NOMO-1 treated with DMSO at 0.1 percent for 48 hours (cell line): ENCODE data around the gene VPS4A.
"Not testable (repeated sequence)": the region's sequence is repeated elsewhere in the genome, so short reads cannot be mapped to it uniquely, and the experiment has no call there.

Experiments used
- DNase-seq: peaks from one replicate; lab custom pipeline; 2025; ENCODE audit not compliant: unreplicated experiment; lab: John Stamatoyannopoulos, UW

VPS4A gene

GRCh38 chr16:69326172-69326873 is 15.2 kb downstream of the VPS4A start:
- DNase-seq, result no peak

GRCh38 chr16:69327585-69328310 is 16.6 kb downstream of the VPS4A start:
- no peak for DNase-seq

- DNase-seq, result no peak
These were observed 17.7 kb downstream of the VPS4A start for GRCh38 chr16:69328854-69329316.

- peak; percentile 39 for DNase-seq
These were observed 18.5 kb downstream of the VPS4A start for GRCh38 chr16:69329369-69330285.

GRCh38 chr16:69330286-69331109 is 19.3 kb downstream of the VPS4A start, which contains the start of gene PDF:
Gene PDF (minus strand): TSS chr16:69330588. CDS start chr16:69330570, 18 bp downstream.
- peak; percentile 77 for DNase-seq

- no peak for DNase-seq
These were observed 23.5 kb downstream of the VPS4A start for GRCh38 chr16:69334696-69335095.

- no peak for DNase-seq
These were observed 27.6 kb downstream of the VPS4A start for GRCh38 chr16:69338557-69339288.

GRCh38 chr16:69339289-69340094 is 28.3 kb downstream of the VPS4A start, which contains the start of the genes COG8 and NIP7:
Gene COG8 (minus strand): TSS chr16:69339564. CDS start chr16:69339552, 12 bp downstream.
Gene NIP7 (plus strand): TSS chr16:69339772. CDS start chr16:69339830, 58 bp downstream.
- peak; percentile 99 for DNase-seq

GRCh38 chr16:69340095-69340644 is 29.0 kb downstream of the VPS4A start:
- DNase-seq, result no peak

- no peak for DNase-seq
These were observed 33.0 kb downstream of the VPS4A start for GRCh38 chr16:69344171-69344570.

- DNase-seq, result peak; percentile 20
These were observed 34.8 kb downstream of the VPS4A start for GRCh38 chr16:69345923-69346322.

- DNase-seq, result no peak
These were observed 35.5 kb downstream of the VPS4A start for GRCh38 chr16:69346683-69347082.

GRCh38 chr16:69348222-69348621 is 37.1 kb downstream of the VPS4A start:
- DNase-seq, result no peak

GRCh38 chr16:69349536-69349935 is 38.4 kb downstream of the VPS4A start:
- DNase-seq, result no peak

- DNase-seq, result no peak
These were observed 39.5 kb downstream of the VPS4A start for GRCh38 chr16:69350536-69351133.

GRCh38 chr16:69351309-69352027 is 40.3 kb downstream of the VPS4A start, which contains the start of gene TMED6:
Gene TMED6 (minus strand): TSS chr16:69351786. CDS start chr16:69351753, 33 bp downstream.
- DNase-seq, result no peak

- not testable (repeated sequence) for DNase-seq
These were observed 48.9 kb downstream of the VPS4A start for GRCh38 chr16:69360070-69360469.
